ENCODE results near the gene UBFD1. TPM values are rescaled to one million over a fixed set of nuclear protein-coding genes. Genes with fewer than 3 reads are reported as not detected.

Gene UBFD1
- total RNA-seq, 2 experiments from 2014 or later: 53.9 to 54.4 TPM

- intact Hi-C loops (cut with micrococcal nuclease): no loop called here
- Mint-ChIP-seq H3K9me3 (no peaks in the 10 kb centered on the region), H3K36me3 (peaks cover 14% of the 10 kb centered on the region), H3K27me3 (no peaks in the 10 kb centered on the region), H3K4me3 (no peak overlapping the region), H3K27ac (no peak overlapping the region), H3K4me1 (ENCODE audit: low read depth) (peaks cover 32% of the 10 kb centered on the region)
- POLR2A ChIA-PET: no interaction called here
- no peak for DNase-seq
- CTCF ChIA-PET: no interaction called here
These were observed 41.0 kb upstream of the UBFD1 start for GRCh38 chr16:23516366-23517137.

- Mint-ChIP-seq H3K9me3 (no peaks in the 10 kb centered on the region), H3K36me3 (peaks cover 30% of the 10 kb centered on the region), H3K27me3 (no peaks in the 10 kb centered on the region), H3K4me1 (ENCODE audit: low read depth) (peaks cover 32% of the 10 kb centered on the region), H3K27ac (no peak overlapping the region), H3K4me3 (no peak overlapping the region)
- POLR2A ChIA-PET: no interaction called here
- CTCF ChIA-PET: interaction anchor here (0.7 kb wide), 1 partner anchor 10 kb away, joined by 3 read pairs; no protein-coding TSS in a partner anchor
- intact Hi-C loops (cut with micrococcal nuclease): no loop called here
- no peak for DNase-seq
These were observed 39.1 kb upstream of the UBFD1 start for GRCh38 chr16:23518435-23518891.

- intact Hi-C loops (cut with micrococcal nuclease): no loop called here
- Mint-ChIP-seq H3K4me1 (ENCODE audit: low read depth) (peaks cover 26% of the 10 kb centered on the region), H3K9me3 (no peaks in the 10 kb centered on the region), H3K4me3 (no peak overlapping the region), H3K36me3 (peaks cover 37% of the 10 kb centered on the region), H3K27me3 (no peaks in the 10 kb centered on the region), H3K27ac (no peak overlapping the region)
- no peak for DNase-seq
- ChIA-PET CTCF (no interaction called here), POLR2A (no interaction called here)
These were observed 38.2 kb upstream of the UBFD1 start for GRCh38 chr16:23519282-23519681.

GRCh38 chr16:23520500-23520899, 37.0 kb upstream of the UBFD1 start:
- intact Hi-C loops (cut with micrococcal nuclease): no loop called here
- POLR2A ChIA-PET: no interaction called here
- Mint-ChIP-seq H3K4me3 (no peak overlapping the region), H3K9me3 (no peaks in the 10 kb centered on the region), H3K27ac (no peak overlapping the region), H3K4me1 (ENCODE audit: low read depth) (peaks cover 15% of the 10 kb centered on the region), H3K36me3 (peaks cover 44% of the 10 kb centered on the region), H3K27me3 (no peaks in the 10 kb centered on the region)
- CTCF ChIA-PET: no interaction called here
- no peak for DNase-seq

- ChIA-PET CTCF (interaction anchor here (0.8 kb wide), 1 partner anchor 16 kb away, joined by 3 read pairs; no protein-coding TSS in a partner anchor), POLR2A (no interaction called here)
- Mint-ChIP-seq H3K27me3 (no peaks in the 10 kb centered on the region), H3K36me3 (peaks cover 43% of the 10 kb centered on the region), H3K4me3 (no peak overlapping the region), H3K4me1 (ENCODE audit: low read depth) (peaks cover 9% of the 10 kb centered on the region), H3K27ac (no peak overlapping the region), H3K9me3 (no peaks in the 10 kb centered on the region)
- intact Hi-C loops (cut with micrococcal nuclease): no loop called here
- no peak for DNase-seq
These were observed 36.3 kb upstream of the UBFD1 start for GRCh38 chr16:23521037-23521743.

- ChIA-PET CTCF (no interaction called here), POLR2A (no interaction called here)
- H3K4me1 Mint-ChIP-seq (ENCODE audit: low read depth): peaks cover 2% of the 10 kb centered on the region
- no peaks in the 10 kb centered on the region for H3K27me3 Mint-ChIP-seq
- no peaks in the 10 kb centered on the region for H3K9me3 Mint-ChIP-seq
- DNase-seq: no peak
- peaks cover 43% of the 10 kb centered on the region for H3K36me3 Mint-ChIP-seq
- intact Hi-C loops (cut with micrococcal nuclease): no loop called here
- no peak overlapping the region for H3K27ac Mint-ChIP-seq
- H3K4me3 Mint-ChIP-seq: no peak overlapping the region
These were observed 35.6 kb upstream of the UBFD1 start for GRCh38 chr16:23521965-23522364.

GRCh38 chr16:23523321-23523720, 34.2 kb upstream of the UBFD1 start:
- H3K27me3 Mint-ChIP-seq: no peaks in the 10 kb centered on the region
- H3K4me1 Mint-ChIP-seq (ENCODE audit: low read depth): no peaks in the 10 kb centered on the region
- no peak overlapping the region for H3K4me3 Mint-ChIP-seq
- POLR2A ChIA-PET: no interaction called here
- H3K9me3 Mint-ChIP-seq: no peaks in the 10 kb centered on the region
- H3K36me3 Mint-ChIP-seq: peaks cover 50% of the 10 kb centered on the region
- H3K27ac Mint-ChIP-seq: no peak overlapping the region
- intact Hi-C loops (cut with micrococcal nuclease): no loop called here
- CTCF ChIA-PET: no interaction called here
- DNase-seq: no peak

GRCh38 chr16:23523876-23524385, 33.6 kb upstream of the UBFD1 start:
- POLR2A ChIA-PET: no interaction called here
- DNase-seq: no peak
- CTCF ChIA-PET: no interaction called here
- Mint-ChIP-seq H3K9me3 (no peaks in the 10 kb centered on the region), H3K4me1 (ENCODE audit: low read depth) (no peaks in the 10 kb centered on the region), H3K36me3 (peaks cover 50% of the 10 kb centered on the region), H3K4me3 (no peak overlapping the region), H3K27ac (no peak overlapping the region), H3K27me3 (no peaks in the 10 kb centered on the region)
- intact Hi-C loops (cut with micrococcal nuclease): no loop called here

- DNase-seq: no peak
- Mint-ChIP-seq H3K27me3 (no peaks in the 10 kb centered on the region), H3K27ac (no peak overlapping the region), H3K4me1 (ENCODE audit: low read depth) (no peaks in the 10 kb centered on the region), H3K4me3 (no peak overlapping the region), H3K36me3 (peaks cover 42% of the 10 kb centered on the region), H3K9me3 (no peaks in the 10 kb centered on the region)
- CTCF ChIA-PET: no interaction called here
- POLR2A ChIA-PET: no interaction called here
- intact Hi-C loops (cut with micrococcal nuclease): no loop called here
These were observed 32.6 kb upstream of the UBFD1 start for GRCh38 chr16:23524886-23525285.

- H3K9me3 Mint-ChIP-seq: no peaks in the 10 kb centered on the region
- CTCF ChIA-PET: no interaction called here
- peaks cover 28% of the 10 kb centered on the region for H3K36me3 Mint-ChIP-seq
- H3K4me1 Mint-ChIP-seq (ENCODE audit: low read depth): no peaks in the 10 kb centered on the region
- no peaks in the 10 kb centered on the region for H3K27me3 Mint-ChIP-seq
- intact Hi-C loops (cut with micrococcal nuclease): no loop called here
- H3K4me3 Mint-ChIP-seq: no peak overlapping the region
- POLR2A ChIA-PET: no interaction called here
- no peak overlapping the region for H3K27ac Mint-ChIP-seq
- DNase-seq: no peak
These were observed 29.4 kb upstream of the UBFD1 start for GRCh38 chr16:23527961-23528643.

- H3K27me3 Mint-ChIP-seq: no peaks in the 10 kb centered on the region
- POLR2A ChIA-PET: no interaction called here
- H3K4me1 Mint-ChIP-seq (ENCODE audit: low read depth): no peaks in the 10 kb centered on the region
- CTCF ChIA-PET: no interaction called here
- H3K27ac Mint-ChIP-seq: no peak overlapping the region
- intact Hi-C loops (cut with micrococcal nuclease): no loop called here
- no peak for DNase-seq
- peaks cover 25% of the 10 kb centered on the region for H3K36me3 Mint-ChIP-seq
- H3K9me3 Mint-ChIP-seq: no peaks in the 10 kb centered on the region
- H3K4me3 Mint-ChIP-seq: no peak overlapping the region
These were observed 28.8 kb upstream of the UBFD1 start for GRCh38 chr16:23528644-23529310.

GRCh38 chr16:23530062-23530461, 27.5 kb upstream of the UBFD1 start:
- POLR2A ChIA-PET: interaction anchor here (0.5 kb wide), 1 partner anchor 54 kb away, joined by 3 read pairs; no protein-coding TSS in a partner anchor
- no peaks in the 10 kb centered on the region for H3K27me3 Mint-ChIP-seq
- DNase-seq: no peak
- no peaks in the 10 kb centered on the region for H3K4me1 Mint-ChIP-seq (ENCODE audit: low read depth)
- H3K27ac Mint-ChIP-seq: no peak overlapping the region
- H3K9me3 Mint-ChIP-seq: no peaks in the 10 kb centered on the region
- CTCF ChIA-PET: interaction anchor here (0.8 kb wide), 1 partner anchor 94 kb away, joined by 3 read pairs; no protein-coding TSS in a partner anchor
- H3K4me3 Mint-ChIP-seq: no peak overlapping the region
- intact Hi-C loops (cut with micrococcal nuclease): no loop called here
- H3K36me3 Mint-ChIP-seq: peaks cover 24% of the 10 kb centered on the region
